ENCODE measurements around the gene ZEB2.
A peak's percentile ranks its signal among the peaks of the same experiment; 100 is the strongest.

ZEB2 gene

GRCh38 chr2:144452989-144453336 lies 67.0 kb downstream of the ZEB2 start:
- peaks cover 4% of the 10 kb centered on the region for H3K36me3 Mint-ChIP-seq (ENCODE audit: low read depth)
- H3K4me3 Mint-ChIP-seq = peak overlapping the region; percentile 62
- H3K27ac Mint-ChIP-seq = peak overlapping the region; percentile 88
- no peaks in the 10 kb centered on the region for H3K9me3 Mint-ChIP-seq
- no peaks in the 10 kb centered on the region for H3K27me3 Mint-ChIP-seq
- peaks cover 93% of the 10 kb centered on the region for H3K4me1 Mint-ChIP-seq (ENCODE audit: low read depth)

DNA sequence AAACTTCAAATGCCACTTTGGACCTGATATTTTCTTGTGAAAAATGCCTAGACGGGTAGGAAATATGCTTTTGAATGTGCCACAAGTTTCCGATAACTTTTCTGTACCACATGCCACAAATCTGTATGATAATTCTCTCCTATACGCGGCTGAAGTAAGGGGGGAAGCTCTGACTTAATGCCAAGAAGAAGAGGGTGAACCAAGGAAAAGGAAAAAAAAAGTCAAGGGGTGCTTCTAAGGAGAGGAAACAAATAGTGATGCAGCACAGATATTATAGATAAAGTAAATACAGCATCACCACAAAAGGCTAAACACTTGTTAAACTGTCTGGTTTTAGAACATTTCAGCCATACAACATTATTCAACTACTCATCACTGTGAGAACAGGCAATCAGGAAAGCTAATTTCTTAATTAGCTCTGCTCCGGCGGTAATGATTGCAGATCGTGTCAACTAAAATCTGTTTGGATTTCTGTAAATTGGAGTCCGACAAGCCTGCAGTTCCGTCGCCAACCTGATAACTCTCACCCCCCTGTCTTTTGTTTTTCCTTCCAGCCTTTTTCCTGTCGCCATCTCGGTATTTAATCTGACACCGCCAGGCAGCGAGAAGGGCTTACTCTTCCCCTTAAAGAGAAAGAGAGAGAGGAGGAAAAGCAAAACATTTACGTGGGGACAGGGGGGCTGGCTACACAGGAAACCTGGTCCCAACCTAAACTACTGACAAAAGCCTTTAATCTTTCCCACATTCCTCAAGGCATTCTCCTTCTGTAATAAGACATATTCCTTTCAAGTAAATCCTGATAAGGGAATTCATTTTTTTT lies 67.5 kb downstream of the ZEB2 start:
- H3K4me1 Mint-ChIP-seq (ENCODE audit: low read depth) = peaks cover 89% of the 10 kb centered on the region
- H3K27me3 Mint-ChIP-seq = no peaks in the 10 kb centered on the region
- no peaks in the 10 kb centered on the region for H3K9me3 Mint-ChIP-seq
- H3K4me3 Mint-ChIP-seq = peak overlapping the region; percentile 62
- peak overlapping the region; percentile 84 for H3K27ac Mint-ChIP-seq
- peaks cover 5% of the 10 kb centered on the region for H3K36me3 Mint-ChIP-seq (ENCODE audit: low read depth)

DNA sequence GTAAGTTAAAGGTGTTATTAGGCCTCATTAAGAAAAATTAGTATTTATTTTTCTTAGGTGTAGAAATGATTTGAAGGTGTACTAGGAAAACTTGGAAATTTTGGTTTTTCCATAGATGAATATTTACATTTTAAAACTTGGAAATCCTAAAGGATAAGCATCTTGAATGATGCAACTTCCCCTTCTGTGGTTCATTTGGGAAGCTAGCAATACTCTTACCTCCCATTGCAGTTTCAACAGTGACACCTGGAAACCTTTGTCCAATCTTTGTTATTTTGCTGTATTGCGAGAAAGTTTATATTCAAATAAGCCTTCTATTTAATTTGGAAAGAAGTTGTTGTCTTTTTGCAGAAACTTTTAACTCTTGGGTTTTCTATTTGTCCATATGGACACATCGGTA lies 68.5 kb downstream of the ZEB2 start:
- Mint-ChIP-seq H3K27ac (peak overlapping the region; percentile 84), H3K4me1 (ENCODE audit: low read depth) (peaks cover 81% of the 10 kb centered on the region), H3K9me3 (no peaks in the 10 kb centered on the region), H3K27me3 (no peaks in the 10 kb centered on the region), H3K36me3 (ENCODE audit: low read depth) (peaks cover 13% of the 10 kb centered on the region), H3K4me3 (no peak overlapping the region)

GRCh38 chr2:144449028-144449406 lies 70.9 kb downstream of the ZEB2 start:
- Mint-ChIP-seq H3K4me3 (peak overlapping the region; percentile 2), H3K9me3 (no peaks in the 10 kb centered on the region), H3K27ac (peak overlapping the region; percentile 78), H3K4me1 (ENCODE audit: low read depth) (peaks cover 71% of the 10 kb centered on the region), H3K36me3 (ENCODE audit: low read depth) (peaks cover 24% of the 10 kb centered on the region), H3K27me3 (no peaks in the 10 kb centered on the region)

DNA sequence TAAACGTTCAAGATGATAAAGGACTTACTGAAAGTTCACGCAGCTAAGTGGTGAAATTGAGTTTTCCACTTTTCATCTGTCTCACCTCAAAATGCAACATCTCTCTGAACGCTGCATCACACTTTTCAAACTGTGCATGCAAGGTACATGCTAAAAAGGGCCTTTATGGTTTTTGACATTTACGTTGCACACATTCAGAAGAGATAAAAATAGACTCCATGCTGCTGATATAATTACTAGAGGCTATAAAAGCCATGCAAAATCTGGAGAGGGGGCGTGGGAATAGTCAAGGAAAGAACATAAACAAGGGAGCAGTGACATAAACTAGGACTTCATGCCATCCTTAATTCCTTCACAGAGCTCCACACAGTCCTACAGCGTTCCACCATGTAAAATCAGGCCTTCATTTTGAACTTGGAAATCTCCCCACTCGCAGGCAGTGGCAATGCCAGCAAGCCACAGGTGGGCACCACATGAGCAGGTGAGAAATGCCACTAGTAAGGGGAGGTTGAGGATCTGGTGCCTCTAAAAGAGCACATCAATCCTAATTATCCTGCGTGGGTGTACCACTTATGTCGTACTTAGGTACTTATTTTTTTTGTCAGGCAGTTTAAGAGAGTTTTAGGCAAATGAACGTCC lies 71.4 kb downstream of the ZEB2 start:
- Mint-ChIP-seq H3K36me3 (ENCODE audit: low read depth) (peaks cover 23% of the 10 kb centered on the region), H3K27ac (peak overlapping the region; percentile 78), H3K9me3 (no peaks in the 10 kb centered on the region), H3K4me3 (peak overlapping the region; percentile 2), H3K27me3 (no peaks in the 10 kb centered on the region), H3K4me1 (ENCODE audit: low read depth) (peaks cover 71% of the 10 kb centered on the region)

DNA sequence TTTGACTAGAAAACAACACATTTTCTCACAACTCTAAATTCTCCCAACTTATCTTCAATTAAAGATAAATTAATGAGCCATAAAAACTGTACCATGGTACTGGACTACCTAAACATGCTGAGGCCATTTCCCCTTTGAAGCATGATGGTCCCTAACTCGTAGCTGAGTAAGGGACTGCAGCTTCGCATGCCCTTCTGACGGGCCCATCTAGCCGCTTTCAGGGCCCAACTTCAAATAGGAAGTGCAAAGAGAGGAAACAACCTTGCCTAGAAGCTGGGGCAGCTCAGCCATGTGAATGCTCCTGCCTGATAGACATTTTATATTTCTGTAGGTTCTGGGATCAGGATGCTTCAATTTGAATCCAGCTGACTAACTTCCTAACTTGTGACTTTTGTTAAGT lies 72.4 kb downstream of the ZEB2 start:
- Mint-ChIP-seq H3K4me1 (ENCODE audit: low read depth) (peaks cover 61% of the 10 kb centered on the region), H3K36me3 (ENCODE audit: low read depth) (peaks cover 20% of the 10 kb centered on the region), H3K27me3 (no peaks in the 10 kb centered on the region), H3K9me3 (no peaks in the 10 kb centered on the region), H3K27ac (peak overlapping the region; percentile 78), H3K4me3 (no peak overlapping the region)

GRCh38 chr2:144446136-144446535 lies 73.8 kb downstream of the ZEB2 start:
- peaks cover 20% of the 10 kb centered on the region for H3K36me3 Mint-ChIP-seq (ENCODE audit: low read depth)
- H3K27me3 Mint-ChIP-seq = no peaks in the 10 kb centered on the region
- no peaks in the 10 kb centered on the region for H3K9me3 Mint-ChIP-seq
- peaks cover 59% of the 10 kb centered on the region for H3K4me1 Mint-ChIP-seq (ENCODE audit: low read depth)
- peak overlapping the region; percentile 46 for H3K27ac Mint-ChIP-seq
- no peak overlapping the region for H3K4me3 Mint-ChIP-seq

GRCh38 chr2:144445196-144445595 lies 74.7 kb downstream of the ZEB2 start:
- H3K4me3 Mint-ChIP-seq = no peak overlapping the region
- peaks cover 20% of the 10 kb centered on the region for H3K36me3 Mint-ChIP-seq (ENCODE audit: low read depth)
- H3K27ac Mint-ChIP-seq = peak overlapping the region; percentile 49
- no peaks in the 10 kb centered on the region for H3K9me3 Mint-ChIP-seq
- no peaks in the 10 kb centered on the region for H3K27me3 Mint-ChIP-seq
- H3K4me1 Mint-ChIP-seq (ENCODE audit: low read depth) = peaks cover 57% of the 10 kb centered on the region

DNA sequence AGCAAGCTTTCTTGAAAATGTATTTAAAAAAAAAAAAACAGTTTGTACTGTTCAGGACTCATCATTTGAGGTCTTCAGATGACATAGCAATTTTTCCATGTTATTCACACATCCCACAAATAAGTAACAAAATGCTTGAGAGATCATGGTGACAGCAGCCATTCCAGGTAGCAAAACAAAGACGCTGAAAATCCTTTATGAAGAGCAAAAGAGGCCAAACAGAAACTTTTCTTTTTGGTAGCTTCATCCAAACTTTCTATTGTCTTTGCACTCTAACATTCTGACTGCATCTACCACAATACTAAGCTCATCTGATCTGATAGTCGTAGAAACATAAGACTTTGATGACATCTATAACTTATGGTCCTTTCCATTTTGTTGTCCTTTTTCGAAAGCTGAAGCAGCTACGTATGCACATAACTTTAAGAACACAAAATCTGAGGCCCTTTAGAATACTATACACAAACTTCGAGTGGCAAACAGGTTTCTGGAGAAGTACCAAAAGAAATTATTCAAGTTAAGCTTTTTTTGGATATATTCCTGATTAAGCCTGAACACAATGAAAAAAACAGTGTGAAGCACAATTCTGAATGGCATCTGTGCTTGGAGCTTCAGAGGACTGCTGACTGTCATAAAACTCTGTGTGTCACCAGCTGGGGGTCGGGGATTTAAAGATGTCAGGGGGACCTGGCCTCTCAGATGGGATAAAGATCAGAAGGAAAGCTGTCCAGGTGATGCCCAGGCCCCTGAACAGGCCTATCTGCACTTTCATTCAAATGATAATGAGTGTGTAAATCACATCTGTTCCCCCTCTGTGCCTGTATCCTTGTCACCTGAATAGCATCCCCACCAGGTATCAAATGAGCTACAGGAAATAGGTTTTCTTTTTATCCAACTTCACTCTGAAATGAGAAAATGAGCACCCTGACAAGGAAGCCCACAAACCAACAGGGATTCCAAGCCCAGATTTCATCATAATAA lies 75.8 kb downstream of the ZEB2 start:
- Mint-ChIP-seq H3K4me3 (no peak overlapping the region), H3K27ac (no peak overlapping the region), H3K4me1 (ENCODE audit: low read depth) (peaks cover 55% of the 10 kb centered on the region), H3K27me3 (no peaks in the 10 kb centered on the region), H3K36me3 (ENCODE audit: low read depth) (peaks cover 20% of the 10 kb centered on the region), H3K9me3 (no peaks in the 10 kb centered on the region)

DNA sequence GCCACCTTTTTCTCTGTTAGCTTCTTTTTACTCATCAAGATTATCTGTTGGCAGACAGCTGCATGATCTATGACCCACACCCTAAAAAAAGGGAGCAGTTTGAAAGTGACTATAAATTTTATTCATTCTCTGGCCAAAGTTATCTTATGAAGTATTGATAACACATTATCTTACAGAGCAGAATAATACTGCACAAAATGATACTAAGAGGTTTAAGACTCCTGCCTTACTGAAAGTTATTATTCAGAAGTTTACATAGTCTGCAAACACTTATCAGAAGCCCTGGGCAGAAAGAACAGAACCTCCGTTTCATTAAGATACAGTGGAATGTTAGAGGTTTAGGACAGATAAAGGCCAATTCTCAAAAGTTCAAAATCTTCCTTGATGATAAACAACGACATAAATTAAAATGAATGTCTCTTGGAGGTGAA lies 78.2 kb downstream of the ZEB2 start:
- Mint-ChIP-seq H3K27me3 (no peaks in the 10 kb centered on the region), H3K27ac (no peak overlapping the region), H3K4me3 (no peak overlapping the region), H3K9me3 (no peaks in the 10 kb centered on the region), H3K4me1 (ENCODE audit: low read depth) (peaks cover 54% of the 10 kb centered on the region), H3K36me3 (ENCODE audit: low read depth) (peaks cover 25% of the 10 kb centered on the region)

DNA sequence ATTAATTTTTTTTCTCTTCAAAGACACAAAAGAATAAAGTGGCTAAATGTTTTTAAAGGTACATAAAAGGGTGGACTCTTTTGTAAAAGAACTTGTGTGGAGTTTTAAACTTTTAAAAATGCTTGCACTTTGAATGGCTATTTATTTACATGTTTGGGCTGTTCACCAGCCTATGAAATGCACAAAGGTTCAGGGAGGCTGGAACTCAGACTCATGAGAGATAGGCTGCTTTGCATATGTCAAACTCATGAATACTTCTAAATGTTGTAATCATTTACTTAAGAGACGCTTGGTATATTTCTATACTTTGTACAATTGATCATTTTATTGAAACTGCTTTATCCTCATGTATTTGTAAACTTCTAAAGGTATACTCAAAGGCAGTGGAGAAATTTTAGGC lies 79.9 kb downstream of the ZEB2 start:
- no peak overlapping the region for H3K4me3 Mint-ChIP-seq
- H3K36me3 Mint-ChIP-seq (ENCODE audit: low read depth) = peaks cover 17% of the 10 kb centered on the region
- H3K9me3 Mint-ChIP-seq = no peaks in the 10 kb centered on the region
- H3K27me3 Mint-ChIP-seq = no peaks in the 10 kb centered on the region
- H3K4me1 Mint-ChIP-seq (ENCODE audit: low read depth) = peaks cover 48% of the 10 kb centered on the region
- H3K27ac Mint-ChIP-seq = no peak overlapping the region

- H3K36me3 Mint-ChIP-seq (ENCODE audit: low read depth) = peaks cover 22% of the 10 kb centered on the region
- H3K27ac Mint-ChIP-seq = no peak overlapping the region
- H3K27me3 Mint-ChIP-seq = no peaks in the 10 kb centered on the region
- peaks cover 44% of the 10 kb centered on the region for H3K4me1 Mint-ChIP-seq (ENCODE audit: low read depth)
- H3K9me3 Mint-ChIP-seq = no peaks in the 10 kb centered on the region
- no peak overlapping the region for H3K4me3 Mint-ChIP-seq
Measured at GRCh38 chr2:144438801-144439631, 80.9 kb downstream of the ZEB2 start.

GRCh38 chr2:144437636-144438035 lies 82.3 kb downstream of the ZEB2 start:
- Mint-ChIP-seq H3K4me3 (no peak overlapping the region), H3K4me1 (ENCODE audit: low read depth) (peaks cover 43% of the 10 kb centered on the region), H3K27ac (no peak overlapping the region), H3K9me3 (no peaks in the 10 kb centered on the region), H3K27me3 (no peaks in the 10 kb centered on the region), H3K36me3 (ENCODE audit: low read depth) (peaks cover 22% of the 10 kb centered on the region)

Data from stimulated activated naive CD8-positive, alpha-beta T cell treated with anti-CD3 and anti-CD28 coated beads, Interleukin-15, Interleukin-2, amounts not matched to agents 100 ng/mL and 50 ng/mL, for 24 hours (primary cell).